ENCODE results near the gene TBC1D2B.

- TF ChIP-seq CTCF (IDR thresholded peaks at IDR 0.05) (no peak), POLR2A (IDR thresholded peaks at IDR 0.05) (no peak)
Observed at GRCh38 chr15:77993374-77993911, 84.1 kb downstream of the TBC1D2B start.

All from testis (tissue), 2 donors.